HG03097 (cell line): ENCODE data around the gene TTC7B.

Source experiments
- ATAC-seq: cut with Tn5 transposase; IDR thresholded peaks from one replicate; pipeline ENCODE4 v1.9.1; 2021; ENCODE audit not compliant: unreplicated experiment, low FRiP score

The TTC7B gene

DNA sequence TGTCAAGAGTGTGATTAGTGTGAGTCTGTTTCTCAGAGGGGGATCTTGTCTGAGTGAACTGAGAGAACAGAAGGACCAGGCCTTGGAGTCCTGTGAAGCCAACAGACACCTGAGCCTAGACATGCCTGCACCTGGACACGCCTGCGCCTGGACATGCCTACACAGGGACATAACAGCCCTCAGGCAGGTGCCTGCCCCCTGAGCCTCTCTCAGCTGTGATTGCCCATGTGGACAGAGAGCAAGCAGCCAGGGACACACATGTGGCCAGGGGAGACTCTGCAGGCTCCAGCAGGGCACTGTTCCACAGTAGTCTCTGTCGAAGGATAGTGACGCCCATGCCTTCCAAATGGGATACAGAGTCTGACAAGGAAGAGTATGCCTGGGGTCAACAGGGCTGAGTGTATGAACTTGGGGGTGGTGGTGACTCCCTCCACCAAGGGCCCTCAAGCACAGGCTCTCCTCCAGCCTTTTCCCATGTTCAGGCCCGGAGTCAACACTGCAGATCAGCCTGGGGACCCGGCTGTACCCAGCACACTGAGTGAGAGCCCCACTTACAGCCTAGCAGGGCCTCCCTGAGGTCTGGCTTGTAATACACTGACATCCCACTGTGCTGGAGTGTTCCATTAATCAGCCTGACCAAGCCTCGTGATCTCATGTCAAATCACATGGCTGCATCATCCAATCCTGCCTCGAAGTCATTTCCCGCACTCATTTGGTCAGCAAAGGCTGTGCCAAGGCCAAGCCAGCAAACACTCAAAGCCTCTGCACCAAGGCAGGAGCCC, 246.4 kb downstream of the TTC7B start:
- ATAC-seq: no peak

- no peak for ATAC-seq
These were observed 247.0 kb downstream of the TTC7B start for GRCh38 chr14:90569201-90569600.

- ATAC-seq: no peak
These were observed 247.8 kb downstream of the TTC7B start for GRCh38 chr14:90568405-90568804.

DNA sequence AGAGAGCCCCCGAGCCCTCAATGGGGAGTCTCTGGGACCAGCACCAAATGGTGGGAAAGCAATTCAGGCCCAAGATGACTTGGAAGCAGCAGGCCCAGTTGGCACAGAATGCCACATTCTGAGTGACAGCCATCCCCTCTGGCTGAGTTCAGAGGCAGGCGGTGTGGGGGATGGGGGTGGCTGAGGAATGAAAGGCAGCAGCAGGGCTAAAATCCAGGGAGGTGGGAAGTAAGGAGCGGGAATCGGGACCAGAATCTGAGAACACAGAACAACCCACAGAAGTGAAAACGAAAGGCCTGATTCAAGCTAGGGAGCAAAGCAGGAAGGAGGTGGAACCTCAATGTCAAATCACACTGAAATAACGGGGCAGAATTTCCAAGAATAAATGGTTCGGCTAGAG, 248.2 kb downstream of the TTC7B start:
- ATAC-seq: no peak

GRCh38 chr14:90567191-90567590, 249.0 kb downstream of the TTC7B start:
- no peak for ATAC-seq

- ATAC-seq: no peak
These were observed 249.7 kb downstream of the TTC7B start for GRCh38 chr14:90566481-90566880.

GRCh38 chr14:90564496-90564895, 251.7 kb downstream of the TTC7B start:
- no peak for ATAC-seq

- ATAC-seq: no peak
These were observed 253.6 kb downstream of the TTC7B start for GRCh38 chr14:90562652-90563051.

DNA sequence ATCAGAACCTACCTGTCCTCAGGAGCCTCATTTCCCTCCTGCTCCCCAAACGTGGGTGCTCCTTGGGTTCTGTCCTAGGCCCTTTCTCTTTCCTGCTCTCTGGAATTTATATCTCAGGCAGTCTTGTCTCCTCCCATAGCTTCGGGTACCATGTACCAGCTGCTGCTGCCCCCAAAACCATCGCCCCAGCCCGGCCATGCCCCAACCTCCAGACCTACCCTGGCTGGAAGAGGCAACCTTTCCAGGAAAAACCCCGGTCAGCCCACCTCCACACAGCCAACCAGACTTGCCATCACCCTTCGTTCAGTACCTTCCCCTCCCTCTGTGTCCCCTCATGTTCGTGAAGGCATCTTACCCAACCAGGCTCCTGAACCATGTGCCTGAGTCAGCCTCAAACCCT, 254.3 kb downstream of the TTC7B start:
- ATAC-seq: no peak

DNA sequence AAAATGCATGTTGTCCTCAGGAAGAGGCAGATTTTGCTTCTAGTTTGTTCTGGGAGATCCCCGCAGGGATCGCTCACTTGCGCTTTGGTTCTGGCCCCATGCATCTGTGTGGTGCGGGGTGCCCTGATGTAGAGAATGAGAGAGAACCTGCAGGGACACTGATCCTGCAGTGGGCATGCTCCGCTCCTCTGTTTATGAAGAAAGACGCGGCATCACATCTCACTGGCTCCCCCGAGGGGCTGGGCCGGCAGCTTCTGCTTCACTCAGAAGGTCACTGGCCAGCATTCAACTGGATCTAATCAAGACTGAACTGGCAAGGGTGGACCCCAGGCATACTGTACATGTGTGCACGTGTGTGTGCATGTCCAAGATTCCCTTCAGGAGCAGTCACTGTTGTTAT, 255.2 kb downstream of the TTC7B start:
- no peak for ATAC-seq

- ATAC-seq: no peak
These were observed 255.7 kb downstream of the TTC7B start for GRCh38 chr14:90560558-90560957.

DNA sequence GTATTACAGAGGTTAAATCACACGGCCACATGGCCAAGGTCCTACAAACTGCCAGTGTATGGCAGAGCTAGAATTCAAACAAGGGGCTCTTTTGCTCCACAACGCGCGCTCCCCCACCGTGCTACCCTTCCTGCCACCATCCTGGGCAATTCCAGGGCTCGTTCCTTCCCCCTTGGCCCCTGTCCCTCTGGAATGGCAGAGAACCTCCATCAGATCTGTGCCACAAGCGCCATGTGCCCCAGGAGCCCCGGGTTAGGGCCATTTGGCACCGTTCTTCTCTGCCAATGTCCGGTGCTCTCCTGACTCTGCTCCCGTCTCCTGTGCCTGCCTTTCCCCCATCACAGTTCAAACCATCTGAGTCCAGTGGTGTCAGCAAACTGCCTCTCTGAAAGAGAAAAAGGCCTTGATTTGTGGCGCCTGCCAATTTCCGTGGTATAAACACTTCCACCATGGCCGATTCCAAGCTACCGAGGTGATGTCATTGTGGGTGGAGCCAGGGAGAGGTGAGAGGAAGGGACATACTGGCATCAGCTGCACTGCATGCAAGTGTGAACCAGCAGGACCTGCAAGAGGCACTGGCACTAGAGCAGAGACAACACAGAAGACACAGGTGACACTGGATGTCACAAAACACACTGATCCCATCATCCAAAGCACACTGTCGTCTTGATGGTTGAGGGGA, 256.3 kb downstream of the TTC7B start:
- ATAC-seq: no peak

DNA sequence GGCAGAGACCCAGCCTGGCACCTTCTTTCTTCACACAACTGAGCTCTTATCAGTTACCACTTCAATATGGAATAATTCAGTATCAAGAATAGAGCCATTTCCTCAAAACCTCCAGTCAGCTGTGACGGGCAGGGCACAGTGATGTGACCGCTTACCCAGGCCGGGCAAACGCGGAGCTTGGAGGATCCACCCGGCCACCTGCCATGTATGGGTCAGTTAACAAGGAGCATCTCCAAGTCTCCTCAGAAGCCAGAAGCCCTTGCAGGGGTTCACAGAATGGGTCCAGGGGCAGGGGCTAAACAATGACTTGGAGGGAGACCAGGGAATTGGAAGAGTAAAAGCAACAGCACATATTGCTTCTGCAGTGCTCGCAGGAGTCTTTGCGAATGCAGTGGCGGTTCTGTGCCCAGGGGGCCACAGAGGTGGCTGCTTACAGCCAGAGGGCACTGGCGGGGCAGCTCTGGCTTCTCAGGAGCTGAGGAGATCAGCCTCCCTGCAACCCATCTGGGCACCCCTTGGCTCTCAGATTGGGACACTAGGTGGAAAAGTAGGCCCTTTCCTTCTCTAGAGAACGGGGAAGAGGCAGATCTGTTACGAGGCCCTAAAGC, 257.1 kb downstream of the TTC7B start:
- no peak for ATAC-seq

DNA sequence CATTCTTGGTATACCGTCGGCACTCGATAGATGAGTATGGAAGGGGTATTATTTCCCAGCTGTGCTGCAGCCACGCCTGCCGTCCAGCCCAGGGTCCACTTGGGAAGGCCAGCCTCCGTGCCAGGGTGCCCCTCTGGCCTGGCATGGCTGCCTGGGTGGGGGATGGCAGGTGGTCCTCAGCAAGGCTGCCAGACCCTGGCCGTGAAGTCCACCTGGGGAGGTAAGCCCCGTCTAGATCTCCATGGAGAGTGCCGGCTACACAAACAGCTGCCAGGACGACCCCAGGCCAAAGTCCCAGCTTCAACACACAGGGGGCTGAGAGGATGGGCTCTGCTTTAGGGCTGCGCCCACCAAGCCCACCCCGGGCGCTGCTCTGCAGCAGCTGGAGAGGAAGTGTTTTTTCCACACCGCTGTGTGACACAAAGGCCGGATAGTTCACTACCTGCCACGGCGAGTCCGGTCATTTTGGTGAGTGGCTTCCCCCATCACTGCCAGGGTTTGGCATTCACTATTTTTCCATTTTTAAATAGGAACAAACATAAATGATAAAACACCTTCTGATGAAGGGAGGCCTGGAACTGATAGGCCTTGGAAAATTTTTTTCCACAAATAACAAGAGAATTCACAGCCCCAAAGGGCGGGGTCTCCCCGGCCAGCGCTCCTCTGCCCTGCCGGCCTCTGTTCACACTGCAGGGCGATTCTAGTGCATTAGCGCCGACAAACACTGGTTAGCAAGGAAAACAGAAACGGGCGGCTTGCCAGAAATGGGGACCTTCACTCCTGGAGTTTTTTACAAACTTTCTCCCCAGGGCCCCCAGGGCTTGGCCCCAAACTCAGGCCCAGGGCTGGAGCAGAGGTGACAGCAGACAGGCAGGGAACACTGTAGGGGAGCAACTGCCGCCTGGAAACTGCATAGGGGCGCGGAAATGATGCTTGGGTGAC, 257.9 kb downstream of the TTC7B start:
- no peak for ATAC-seq

DNA sequence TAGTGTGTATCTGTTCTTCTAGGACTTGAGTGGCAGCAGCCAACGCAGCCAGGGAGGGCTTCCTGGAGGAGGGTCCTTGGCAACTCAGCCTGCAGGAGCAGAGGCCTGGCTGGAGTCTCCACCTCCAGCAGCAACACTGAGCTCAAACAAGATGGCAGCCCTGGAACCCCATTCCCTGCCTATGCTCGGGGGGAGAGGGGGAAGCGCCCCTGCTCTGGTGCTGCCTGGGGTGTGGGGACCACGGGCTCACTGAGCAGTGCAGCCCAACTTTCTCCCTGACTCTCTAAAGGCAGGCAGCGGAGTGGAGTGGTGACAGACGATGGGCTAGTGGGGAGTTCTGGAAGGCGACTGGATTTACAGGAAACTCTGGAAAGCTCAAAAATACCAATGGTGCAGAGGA, 258.7 kb downstream of the TTC7B start:
- no peak for ATAC-seq

DNA sequence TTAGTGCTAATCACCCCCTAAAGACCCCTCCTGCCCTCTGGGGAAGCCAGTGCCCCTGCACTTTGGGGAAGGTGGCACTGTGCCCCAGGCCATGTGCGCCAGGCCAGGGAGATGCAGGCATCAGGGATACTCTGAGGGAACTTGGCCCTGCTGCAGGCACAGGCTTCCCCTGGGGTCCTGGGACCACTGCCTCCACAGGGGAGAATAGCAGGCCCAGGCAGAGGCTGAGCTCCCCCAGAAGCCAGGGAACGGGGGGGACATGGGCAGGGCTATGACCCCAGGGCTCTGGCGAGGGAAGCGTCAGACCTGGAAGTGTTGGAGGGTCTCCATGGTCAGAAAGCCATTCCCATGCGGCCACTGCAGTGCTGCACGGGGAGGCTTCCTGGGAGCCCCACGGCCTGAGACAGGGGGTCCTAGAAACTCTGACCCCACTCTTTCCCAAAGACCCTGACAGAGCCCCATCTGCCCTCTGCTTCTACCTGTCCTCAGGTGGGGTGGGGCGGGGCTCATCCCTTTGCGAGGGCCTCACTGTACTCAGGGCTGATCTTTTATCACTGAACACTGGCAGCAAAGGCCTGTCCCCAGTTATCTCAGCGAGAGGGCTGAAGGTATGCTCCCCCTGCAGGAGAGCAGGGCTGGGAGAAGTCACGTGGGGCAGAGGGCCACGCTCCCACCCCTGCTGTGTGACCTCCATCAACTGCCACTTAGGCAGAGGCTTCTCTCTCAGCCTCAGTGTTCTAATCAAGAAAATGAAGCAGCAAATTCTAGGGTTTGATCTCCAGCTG, 259.4 kb downstream of the TTC7B start:
- ATAC-seq: no peak

GRCh38 chr14:90556012-90556477, 260.2 kb downstream of the TTC7B start:
- ATAC-seq: no peak

- no peak for ATAC-seq
These were observed 260.9 kb downstream of the TTC7B start for GRCh38 chr14:90555126-90556011.

GRCh38 chr14:90554341-90554740, 261.9 kb downstream of the TTC7B start:
- no peak for ATAC-seq
